HG03575 (cell line): Measurements from ENCODE around the gene EIF4G3.
"Not testable (repeated sequence)": the region's sequence is repeated elsewhere in the genome, so short reads cannot be mapped to it uniquely, and the experiment has no call there.

Experiments used
- ATAC-seq: cut with Tn5 transposase; IDR thresholded peaks from one replicate; pipeline ENCODE4 v1.9.1; 2021; ENCODE audit not compliant: unreplicated experiment, insufficient number of reproducible peaks, low FRiP score; ENCODE audit errors: extremely low read depth

EIF4G3 gene

DNA sequence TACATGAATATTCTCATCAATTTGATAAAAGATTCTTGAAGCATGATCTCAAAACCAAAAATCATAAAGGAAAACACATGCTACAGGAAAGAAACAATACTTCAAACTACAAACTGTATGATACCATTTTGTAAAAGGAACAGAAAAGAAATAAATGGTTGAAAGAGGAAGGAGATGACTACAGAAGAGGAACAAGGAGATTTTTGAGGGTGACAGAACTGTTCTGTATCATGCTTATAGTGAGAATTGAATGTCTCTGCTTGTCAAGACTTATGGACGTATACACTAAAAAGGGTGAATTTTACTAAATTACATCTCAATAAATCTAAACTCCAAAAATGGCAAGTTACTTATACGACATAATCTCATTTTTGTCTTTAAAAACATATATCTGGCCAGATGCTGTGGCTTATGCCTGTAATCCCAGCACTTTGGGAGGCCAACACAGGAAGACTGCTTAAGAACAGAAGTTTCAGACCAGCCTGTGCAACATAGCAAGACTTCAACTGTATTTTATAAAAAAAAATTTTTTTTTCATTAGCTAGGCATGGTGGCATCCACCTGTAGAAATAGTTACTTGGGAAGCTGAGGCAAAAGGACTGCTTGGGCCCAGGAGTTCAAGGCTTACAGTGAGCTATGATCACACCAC, 125.4 kb downstream of the EIF4G3 start:
- no peak for ATAC-seq

DNA sequence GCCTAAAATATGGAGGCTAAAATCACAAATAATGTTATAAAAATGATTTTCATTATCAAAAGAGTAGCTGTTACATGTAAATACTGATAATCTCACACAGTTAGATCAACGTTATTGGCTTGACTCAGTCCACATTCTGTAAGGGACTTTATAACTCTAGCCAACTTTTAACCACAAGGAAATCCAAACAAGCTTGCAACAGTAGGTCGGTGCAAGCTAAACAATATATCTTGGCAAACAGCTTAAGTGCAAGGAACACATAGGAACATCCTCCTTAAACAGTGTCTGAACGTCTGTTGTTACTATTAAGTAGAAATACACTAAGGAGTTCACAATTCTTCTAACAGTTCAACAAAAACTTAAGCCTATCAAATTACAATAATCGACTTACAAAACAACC, 126.7 kb downstream of the EIF4G3 start:
- ATAC-seq = no peak

DNA sequence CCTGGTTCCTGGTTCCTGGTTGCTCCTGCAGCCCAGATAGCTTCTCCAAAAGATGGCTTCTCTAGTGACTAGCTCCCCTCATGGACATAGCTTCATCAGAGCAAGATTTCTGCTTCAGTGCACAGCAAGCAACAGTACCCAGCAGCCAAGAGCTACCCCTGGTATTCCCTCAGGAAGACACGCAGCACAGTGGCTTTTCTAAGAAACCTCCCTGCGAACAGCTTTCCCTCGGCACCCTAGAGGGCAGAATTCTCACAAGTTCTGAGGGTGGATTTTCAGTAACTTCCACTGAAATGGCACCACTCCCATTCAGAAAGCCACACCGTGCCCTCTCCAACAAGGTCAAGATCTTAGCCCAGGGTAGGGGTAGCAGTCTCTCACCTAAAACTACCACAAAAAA, 128.2 kb downstream of the EIF4G3 start:
- ATAC-seq = no peak

DNA sequence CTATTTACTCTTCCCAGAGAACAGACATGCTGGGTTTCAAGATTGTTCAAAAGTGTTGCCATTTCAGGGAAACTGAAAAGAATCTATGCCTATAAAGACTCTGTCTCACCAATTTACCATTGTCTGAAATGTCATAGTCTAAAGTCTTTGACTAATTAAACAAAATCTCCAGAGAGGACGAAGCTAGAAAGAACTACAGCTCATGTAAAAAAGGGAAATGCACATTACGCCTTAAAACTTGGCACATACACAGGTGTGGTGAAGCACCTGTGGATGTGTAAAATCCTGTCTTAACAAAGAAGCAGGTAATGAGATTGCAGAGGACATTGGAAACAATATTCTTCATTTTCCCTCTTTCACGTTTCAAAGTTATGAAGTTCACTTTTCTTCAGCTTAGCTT, 130.6 kb downstream of the EIF4G3 start:
- no peak for ATAC-seq

DNA sequence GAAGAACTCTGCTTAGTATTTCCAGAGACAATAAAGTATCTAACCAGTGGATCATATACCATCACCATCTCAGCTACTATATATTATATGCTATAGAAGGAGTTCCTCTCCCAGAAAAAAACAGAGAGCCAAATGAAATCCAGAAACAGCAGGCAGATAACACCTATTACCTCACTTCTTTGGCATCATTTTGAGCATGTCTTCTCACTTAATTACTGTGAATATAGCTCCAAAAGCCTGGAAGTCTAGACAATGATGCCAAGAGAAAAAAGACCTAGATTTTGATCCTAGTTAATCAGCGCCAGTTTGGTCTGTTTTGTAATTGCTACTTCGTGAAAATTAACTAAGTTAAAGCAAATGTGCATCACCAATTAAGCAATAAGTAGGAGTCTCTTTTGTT, 131.3 kb downstream of the EIF4G3 start:
- ATAC-seq = no peak

DNA sequence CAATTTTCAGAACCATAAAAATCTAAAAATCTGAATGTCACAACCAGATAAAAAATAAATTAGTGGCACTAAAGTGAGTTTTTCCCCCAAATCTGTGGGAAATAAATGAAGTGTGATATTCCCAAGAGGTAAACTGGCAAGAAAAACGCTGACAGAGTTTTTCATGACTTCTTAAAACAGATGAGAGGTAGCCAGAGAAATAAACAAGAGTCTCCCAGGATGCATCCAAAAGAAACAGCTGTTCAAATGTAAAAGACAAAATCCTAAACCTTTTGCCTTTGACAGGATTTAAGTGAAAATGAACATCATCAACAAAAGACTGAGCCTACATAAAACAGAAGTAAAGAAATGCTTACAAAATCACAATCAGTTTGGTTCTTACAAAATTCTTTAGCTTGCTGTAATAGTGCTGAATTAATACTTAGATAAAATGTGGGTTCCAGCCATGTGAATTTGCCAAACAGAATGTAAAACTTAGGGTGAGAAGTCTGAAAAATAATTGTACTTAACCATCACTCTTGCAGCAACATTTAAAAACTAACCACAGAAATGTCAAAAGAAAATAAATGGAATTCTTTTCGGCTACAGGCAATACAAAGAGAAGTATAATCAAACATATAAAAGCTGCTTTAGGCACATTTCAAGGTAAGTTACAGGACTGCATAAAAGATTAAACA, 133.6 kb downstream of the EIF4G3 start:
- ATAC-seq = no peak

DNA sequence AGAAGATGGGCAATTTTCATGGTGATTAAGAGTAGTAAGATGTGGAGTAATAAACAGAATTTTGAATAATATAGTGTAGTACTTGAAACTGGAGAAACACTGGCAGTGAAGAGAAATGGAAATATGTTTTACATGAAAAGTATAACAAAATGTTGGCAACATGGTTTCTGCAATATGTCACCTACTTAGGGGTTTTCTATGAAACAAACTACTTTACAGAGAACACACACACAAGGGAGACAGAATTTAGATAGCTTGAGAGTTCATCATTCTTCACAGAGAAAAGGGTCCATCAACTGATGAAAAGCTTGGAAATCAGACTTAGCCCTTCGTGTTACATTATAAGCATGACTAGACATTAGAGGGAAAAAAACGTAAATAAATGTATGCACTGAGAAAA, 135.2 kb downstream of the EIF4G3 start:
- no peak for ATAC-seq

DNA sequence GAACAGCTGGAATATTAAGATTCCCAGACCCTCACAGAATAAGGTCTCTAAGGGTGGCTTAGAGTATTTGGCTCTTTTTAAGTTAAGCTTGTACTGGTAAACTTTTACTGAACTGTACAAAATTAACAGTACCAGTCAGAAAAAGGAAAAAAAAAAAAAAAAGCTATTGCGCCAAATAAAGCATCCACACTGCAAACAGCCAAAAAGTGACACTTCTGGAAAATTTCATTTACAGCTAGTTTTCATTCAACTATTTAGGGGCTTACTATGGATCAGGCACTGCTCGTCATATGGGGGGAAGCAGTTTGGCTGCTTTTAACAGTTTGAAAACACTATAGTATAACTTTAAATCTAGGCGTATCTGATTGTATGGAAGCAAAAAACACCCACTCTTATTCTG, 139.6 kb downstream of the EIF4G3 start:
- ATAC-seq = no peak

DNA sequence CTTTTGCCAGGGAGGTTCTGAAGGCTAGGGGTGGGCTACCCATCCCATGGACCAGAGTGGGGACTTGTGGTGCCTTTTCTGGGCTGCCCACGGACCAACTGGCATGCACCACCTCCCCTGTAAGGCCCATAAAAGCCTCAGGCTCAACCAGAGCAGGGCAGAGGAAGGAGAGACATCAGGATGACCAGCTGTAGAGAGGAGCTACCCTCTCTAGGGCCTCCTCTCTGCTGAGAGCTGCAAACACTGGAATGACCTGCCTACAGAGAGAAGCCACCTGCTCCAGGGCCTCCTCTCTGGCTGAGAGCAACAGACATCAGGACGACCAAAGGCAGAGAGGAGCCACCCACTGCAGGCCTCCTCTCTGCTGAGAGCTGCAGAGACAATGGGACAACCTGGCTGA, 140.9 kb downstream of the EIF4G3 start:
- ATAC-seq = no peak

DNA sequence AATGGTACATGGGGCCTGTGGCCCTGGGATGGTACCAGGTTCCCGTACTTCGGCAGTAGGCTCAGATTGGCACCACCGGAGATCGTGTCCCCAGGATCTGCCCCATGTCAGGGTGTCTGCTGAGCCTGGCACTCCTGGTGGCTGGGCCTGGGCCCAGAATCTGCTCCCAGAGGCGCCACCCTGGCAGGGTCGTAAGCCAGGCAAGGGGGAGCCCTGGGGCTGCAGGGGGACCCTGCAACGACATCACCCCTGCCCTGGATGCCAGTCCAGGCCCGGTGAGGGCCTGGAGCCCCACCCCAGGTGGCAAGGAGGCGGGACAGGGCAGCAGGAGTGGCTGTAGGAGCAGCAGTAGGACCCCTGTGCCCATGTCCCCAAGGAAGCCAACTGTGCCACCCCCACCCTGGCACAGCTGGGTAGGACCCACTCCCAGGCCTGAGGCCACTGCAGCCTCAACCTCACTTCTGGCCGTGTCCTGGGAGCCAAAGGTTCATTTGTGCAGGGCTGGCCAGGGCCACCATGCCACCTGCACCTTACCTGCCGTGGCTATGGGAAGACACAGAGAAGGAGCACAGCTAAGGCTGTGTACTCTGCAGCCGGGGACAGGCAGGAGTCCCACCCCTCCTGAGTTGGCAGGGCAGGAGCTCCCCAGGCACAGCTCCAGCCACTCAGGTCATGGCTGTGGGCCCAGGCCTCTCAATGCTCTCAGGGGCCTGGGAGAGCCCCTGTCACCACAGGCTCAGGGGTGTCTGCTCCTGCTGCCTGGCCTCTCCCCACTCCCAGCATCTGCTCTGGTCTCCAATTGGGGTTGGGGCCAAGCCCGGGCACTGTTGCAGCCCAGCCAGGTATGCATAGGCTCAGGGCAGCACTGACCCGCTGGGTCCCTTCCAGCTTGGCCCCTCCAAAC, 141.7 kb downstream of the EIF4G3 start:
- no peak for ATAC-seq

DNA sequence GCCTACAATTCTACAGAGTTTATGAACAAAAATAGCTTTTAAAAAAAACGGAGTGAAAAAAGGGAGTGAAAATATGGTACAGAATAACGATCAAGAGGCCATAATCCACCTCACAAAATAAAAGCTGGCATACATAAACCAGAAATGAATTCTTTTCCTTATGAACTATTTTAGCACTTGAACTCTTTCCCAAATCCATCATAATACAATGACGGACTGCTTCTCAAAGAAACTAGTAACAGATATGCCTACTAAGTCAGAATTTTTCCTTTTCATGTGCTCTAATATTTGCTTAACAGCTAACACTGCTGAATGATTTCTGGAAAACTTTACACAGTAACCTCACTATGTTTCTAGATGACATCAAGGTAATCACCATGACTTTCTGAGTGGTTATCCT, 144.0 kb downstream of the EIF4G3 start:
- no peak for ATAC-seq

DNA sequence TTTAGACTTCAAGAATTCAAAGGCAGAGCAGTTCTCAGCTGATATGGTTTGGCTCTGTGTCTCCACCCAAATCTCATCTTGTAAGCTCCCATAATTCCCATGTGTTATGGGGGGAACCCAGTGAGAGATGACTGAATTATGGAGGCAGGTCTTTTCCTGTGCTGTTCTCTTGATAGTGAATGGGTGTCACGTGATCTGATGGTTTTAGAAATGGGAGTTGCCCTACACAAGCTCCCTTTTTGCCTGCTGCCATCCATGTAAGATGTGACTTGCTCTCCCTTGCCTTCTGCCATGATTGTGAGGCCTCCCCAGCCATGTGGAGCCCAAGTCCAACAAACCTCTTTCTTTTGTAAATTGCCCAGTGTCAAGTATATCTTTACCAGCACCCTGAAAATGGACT, 146.5 kb downstream of the EIF4G3 start:
- no peak for ATAC-seq

DNA sequence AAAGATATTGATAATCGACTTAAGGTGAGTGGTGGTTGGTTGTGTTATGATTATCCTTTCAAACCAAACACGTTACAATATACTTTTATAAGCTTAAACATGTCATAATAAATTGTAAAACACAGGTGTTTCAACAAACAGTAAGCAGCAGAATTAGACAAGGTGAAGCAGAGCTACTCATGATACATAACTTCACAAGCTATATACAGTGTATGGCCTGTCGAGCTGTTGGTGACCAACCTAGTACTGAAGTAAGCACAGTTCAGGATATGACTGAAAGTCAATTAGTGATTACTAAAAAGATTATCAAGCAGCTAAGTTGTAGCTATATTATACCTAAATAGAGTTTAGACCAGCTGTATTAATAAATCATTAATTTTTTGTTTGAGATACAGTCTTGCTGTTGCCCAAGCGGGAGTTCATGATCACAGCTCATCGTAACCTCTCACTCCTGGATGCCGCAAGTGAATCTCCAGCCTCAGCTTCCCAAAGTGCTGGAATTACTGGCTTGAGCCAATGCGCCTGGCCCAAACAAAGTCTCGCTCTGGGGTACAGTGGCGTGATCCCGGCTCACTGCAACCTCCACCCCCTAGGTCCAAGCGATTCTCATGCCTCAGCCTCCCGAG, 148.1 kb downstream of the EIF4G3 start:
- no peak for ATAC-seq

DNA sequence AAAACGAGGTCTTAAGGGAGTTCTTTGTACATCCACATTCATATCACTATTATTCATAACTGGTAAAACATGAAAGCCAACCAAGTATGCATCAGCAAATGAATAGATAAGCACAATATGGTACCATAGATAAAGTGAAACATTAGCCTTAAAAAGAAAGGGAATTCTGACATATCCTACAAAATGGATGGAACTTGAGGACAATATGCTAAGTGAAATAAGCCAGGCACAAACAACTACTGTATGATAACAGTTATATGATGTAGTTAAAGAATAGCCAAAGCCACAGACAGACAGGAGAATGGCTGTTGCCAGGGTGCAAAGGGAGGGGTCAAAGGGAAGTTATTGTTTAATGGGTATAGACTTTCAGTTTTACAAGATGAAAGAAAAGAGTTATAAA, 148.9 kb downstream of the EIF4G3 start:
- ATAC-seq = no peak

DNA sequence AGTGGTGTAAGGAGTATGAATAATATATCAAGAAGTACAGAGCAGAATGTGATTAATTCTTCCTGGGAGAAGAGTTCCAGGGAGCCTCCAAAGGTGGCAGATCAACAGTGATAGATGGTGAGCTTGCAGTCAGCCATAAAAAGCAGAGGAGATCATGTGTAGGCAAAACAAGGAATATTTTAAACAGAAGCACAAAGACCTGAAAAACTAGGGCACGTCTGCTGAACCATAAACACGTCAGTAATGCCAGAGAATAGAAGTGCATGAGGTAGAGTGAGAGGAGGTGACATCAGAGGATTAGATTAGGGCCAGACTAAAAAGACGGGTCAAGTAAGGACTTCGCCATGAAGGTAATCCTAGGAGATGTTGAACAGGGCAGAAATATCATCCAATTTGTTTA, 151.8 kb downstream of the EIF4G3 start:
- ATAC-seq = no peak

DNA sequence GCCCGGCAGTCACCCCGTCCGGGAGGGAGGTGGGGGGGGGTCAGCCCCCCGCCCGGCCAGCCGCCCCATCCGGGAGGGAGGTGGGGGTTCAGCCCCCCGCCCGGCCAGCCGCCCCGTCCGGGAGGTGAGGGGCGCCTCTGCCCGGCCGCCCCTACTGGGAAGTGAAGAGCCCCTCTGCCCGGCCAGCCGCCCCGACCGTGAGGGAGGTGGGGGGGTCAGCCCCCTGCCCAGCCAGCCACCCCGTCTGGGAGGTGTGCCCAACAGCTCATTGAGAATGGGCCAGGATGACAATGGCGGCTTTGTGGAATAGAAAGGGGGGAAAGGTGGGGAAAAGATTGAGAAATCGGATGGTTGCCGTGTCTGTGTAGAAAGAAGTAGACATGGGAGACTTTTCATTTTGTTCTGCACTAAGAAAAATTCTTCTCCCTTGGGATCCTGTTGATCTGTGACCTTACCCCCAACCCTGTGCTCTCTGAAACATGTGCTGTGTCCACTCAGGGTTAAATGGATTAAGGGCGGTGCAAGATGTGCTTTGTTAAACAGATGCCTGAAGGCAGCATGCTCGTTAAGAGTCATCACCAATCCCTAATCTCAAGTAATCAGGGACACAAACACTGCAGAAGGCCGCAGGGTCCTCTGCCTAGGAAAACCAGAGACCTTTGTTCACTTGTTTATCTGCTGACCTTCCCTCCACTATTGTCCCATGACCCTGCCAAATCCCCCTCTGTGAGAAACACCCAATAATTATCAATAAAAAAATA, 152.4 kb downstream of the EIF4G3 start:
- not testable (repeated sequence) for ATAC-seq

DNA sequence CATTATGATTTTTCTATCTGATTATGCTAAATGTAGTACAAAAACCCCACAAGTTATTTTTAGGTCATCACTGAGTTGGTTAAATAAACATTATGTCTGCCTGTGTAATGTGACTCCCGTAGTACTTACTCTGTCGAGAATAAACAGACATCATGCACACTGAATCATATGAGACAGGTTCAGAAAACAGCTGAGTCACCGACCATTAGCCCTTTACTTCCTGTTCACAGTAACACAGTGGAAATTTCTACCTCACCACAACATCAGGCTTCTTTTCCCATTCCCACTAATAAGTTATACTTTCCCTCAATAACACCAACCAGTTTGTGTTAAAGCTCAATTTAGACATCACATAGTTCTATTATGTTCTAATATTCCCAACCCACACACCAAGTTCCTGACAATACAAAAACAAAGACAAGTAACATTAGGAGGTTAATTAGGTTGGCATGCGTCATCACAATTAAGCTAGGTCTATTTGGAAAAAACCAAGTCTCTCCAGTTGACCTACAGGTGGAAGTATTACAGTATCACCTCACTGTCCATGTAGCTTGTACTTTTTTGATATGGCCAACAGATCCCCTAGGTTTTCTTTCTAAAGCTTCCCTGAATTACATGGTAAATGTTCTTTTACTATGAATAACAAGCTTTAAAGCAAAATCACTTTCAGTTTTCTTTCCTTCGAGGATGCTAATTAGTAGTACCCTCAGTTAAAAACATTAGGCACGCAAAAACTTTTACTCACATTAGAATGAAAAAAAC, 154.2 kb downstream of the EIF4G3 start:
- ATAC-seq = peak; percentile 75

DNA sequence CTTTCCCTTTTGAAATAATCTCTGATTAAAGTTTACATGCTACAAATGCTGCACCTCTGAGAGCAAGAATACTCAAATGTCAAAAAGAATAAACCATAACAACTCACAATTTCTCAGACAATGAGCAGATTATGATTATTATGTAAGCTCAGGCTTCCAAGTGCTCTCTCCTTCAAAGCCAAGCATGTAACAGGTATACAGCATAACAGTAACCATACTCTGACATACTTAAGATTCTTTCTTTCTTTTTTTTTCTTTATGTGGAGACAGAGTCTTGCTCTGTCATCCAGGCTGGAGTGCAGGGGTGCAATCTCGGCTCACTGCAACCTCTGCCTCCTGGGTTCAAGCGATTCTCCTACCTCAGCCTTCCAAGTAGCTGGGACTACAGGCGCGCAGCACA, 155.4 kb downstream of the EIF4G3 start:
- ATAC-seq = no peak
